Breast epithelium (tissue), 3 donors: ENCODE results near the gene CD244.

ENCODE experiments used
- CTCF ChIP-seq, 3 donors: fragments of 450-650 bp; IDR thresholded peaks; one replicate each; pipeline ENCODE4 v1.5.1; 2016 to 2017; ENCODE audit warnings: antibody characterized with exemption in 3 of 3, mild to moderate bottlenecking in 3 of 3, moderate library complexity in 3 of 3
- POLR2A ChIP-seq: fragments of 450-650 bp; IDR thresholded peaks from one replicate; pipeline ENCODE4 v1.6.1; 2016; ENCODE audit warnings: antibody characterized with exemption, mild to moderate bottlenecking, moderate library complexity
- POLR2AphosphoS5 ChIP-seq, 3 donors: sonication (generic); formaldehyde crosslinking; IDR thresholded peaks; one replicate each; pipeline ENCODE4 v1.6.1; 2017; ENCODE audit warnings: antibody characterized with exemption in 3 of 3

- TF ChIP-seq POLR2A (no peak), POLR2AphosphoS5 (IDR thresholded peaks at IDR 0.05) (no peak), CTCF (IDR thresholded peaks at IDR 0.05) (no peak)
Measured at GRCh38 chr1:160901768-160902167, 39.1 kb upstream of the CD244 start.
